T-helper 9 cell (primary cell): Measurements from ENCODE around the gene FBXO21.
"Not testable (repeated sequence)": the region's sequence is repeated elsewhere in the genome, so short reads cannot be mapped to it uniquely, and the experiment has no call there.

Experiments used
- DNase-seq: peaks from one replicate; pipeline ENCODE4 v3.0.0-alpha.2; 2020
- total RNA-seq, 2 donors: gene quantifications; one replicate each; lab custom pipeline; 2026; lab: John Stamatoyannopoulos, UW

Gene FBXO21, protein sequence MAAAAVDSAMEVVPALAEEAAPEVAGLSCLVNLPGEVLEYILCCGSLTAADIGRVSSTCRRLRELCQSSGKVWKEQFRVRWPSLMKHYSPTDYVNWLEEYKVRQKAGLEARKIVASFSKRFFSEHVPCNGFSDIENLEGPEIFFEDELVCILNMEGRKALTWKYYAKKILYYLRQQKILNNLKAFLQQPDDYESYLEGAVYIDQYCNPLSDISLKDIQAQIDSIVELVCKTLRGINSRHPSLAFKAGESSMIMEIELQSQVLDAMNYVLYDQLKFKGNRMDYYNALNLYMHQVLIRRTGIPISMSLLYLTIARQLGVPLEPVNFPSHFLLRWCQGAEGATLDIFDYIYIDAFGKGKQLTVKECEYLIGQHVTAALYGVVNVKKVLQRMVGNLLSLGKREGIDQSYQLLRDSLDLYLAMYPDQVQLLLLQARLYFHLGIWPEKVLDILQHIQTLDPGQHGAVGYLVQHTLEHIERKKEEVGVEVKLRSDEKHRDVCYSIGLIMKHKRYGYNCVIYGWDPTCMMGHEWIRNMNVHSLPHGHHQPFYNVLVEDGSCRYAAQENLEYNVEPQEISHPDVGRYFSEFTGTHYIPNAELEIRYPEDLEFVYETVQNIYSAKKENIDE
- total RNA-seq: 73.4 to 99.4 reads per million in 2 donors

GRCh38 chr12:117190210-117190781, at the start of gene FBXO21:
Gene FBXO21 (minus strand): TSS chr12:117190470. CDS start chr12:117190456, 14 bp downstream.
- peak; percentile 92 for DNase-seq

DNA sequence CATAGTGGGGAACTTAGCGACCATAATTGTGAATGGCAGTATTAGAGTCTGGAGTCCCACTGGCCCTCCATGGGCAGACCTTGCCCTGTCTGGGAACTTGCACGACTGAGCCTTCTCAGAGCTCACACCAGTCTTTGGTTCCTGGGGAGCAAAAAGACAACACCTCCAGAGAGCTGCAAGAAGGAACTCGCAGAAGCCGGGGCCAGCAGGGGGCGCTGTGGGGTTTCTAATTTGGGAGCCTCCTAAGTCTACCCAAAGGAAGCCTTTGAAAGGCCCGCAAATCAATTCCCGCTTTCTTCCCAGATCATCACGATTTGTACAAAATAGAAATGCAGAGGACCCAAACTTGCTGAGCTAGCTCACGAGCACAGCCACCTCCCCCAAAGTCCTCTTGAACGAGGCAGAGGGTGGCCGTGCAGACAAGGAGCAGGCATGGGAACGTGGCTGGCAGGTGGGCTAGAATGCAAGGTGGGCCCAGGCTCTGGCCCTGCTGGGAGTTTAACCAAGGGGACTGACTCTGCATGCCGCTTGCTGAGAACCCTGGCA, 46.3 kb upstream of the FBXO21 start:
- peak; percentile 71 for DNase-seq

DNA sequence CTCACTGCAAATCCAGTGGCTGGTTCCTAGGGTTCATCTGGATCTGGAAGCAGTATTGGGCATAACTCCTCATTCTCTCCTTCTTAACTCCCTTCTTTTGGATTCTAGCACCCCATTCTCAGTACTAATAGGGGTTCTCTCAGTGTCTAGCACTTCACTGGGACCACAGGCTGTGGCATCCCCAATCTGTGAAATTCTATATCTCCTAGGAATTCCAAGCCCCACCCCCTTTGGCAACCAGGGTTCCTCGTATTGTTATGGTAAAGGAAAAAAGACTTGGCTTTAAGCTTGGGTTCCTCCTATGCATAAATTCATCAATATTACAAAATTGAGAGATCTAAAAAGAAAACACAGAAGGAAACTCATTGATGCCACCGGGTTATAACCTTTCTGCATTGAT, 45.0 kb upstream of the FBXO21 start:
- no peak for DNase-seq

DNA sequence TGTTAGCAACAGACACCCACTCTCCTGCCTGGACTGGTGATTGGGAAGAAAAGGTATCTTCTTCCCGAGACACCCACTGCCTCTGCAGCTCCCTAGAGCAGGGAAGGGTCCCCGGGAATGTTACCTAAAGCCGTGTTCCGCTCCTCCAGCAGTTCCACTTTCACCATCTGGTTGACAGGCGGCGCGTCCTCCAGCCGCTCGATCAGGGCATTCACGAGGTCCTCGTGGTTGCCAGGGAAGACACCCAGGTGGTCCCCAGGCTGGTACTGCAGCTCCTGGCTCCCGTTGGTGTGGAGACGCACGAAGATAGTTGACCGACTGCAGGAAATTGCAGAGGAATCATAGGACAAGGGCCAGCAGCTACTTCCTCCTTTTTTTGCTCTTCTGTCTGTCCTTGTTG, 44.2 kb upstream of the FBXO21 start:
- DNase-seq: no peak

DNA sequence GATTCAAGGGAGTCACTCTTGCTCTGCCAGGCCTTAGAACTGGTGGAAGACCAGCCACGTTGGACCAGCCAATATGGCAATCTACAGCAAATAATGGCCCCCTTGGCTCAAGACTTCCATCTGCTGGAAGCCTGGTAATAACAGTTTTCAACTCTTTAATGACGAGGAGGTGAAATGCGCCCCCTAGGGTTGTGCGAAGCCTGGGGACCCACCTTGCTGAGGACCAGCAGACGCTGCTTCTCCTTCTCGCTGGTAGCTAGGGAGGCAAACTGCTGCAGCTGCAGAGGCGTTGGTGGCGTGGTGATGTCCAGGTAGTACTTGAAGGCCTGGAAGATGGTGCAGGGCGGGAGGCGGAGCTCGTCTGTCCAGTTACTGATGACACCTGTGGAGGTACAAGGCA, 41.5 kb upstream of the FBXO21 start:
- no peak for DNase-seq

GRCh38 chr12:117228239-117228638, 38.0 kb upstream of the FBXO21 start:
- DNase-seq: no peak

DNA sequence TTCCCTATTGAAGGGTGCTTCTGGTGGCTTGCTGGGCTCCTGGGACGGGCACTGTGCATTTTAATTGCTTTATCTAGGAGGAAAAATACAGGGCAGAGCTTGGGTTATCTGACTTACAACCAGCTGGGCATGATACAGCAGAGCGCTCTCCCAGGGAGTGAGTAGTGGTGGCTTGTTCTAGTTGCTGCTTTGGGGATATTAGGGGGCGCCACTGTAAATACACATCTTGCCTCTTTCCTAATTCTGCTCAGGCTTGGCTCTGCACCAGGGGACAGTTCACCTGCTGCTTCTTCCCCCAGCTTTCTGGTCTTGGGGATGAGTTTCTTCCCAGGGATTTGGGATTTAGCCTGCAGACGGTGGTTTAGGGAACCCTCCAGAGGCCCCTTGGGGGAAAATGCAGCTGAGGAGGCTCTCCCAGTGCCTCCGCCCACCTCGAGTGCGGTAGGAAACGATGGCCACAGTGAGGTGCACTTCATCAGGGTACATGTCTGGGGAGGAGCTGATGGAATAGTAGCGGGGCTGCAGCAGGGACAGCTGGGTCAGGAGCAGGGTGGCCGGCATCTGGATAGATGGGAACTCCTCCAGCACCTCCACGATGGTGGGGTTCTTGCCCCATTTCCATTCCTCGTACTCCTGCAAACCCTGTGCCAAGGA, 36.9 kb upstream of the FBXO21 start:
- DNase-seq: no peak

DNA sequence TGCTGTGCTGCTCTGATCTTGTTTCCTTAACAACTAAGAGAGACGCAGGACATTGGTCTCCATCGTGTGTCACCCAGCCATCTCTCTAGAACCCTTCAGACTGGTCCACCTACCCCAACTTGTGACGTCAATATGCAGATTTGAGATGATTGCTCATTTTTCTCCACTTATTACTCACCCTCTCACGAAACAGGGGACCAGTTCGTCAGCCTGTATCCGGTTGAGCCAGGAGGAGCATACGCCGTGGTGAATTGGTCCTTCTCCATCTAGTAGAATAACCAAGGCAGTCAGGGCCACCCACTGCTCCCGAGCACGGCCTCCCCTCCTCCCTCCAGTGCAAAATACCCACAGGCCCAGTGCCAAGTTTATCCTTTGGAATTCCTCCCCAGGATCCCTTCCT, 36.2 kb upstream of the FBXO21 start:
- DNase-seq: no peak

- no peak for DNase-seq
Measured at GRCh38 chr12:117225179-117225578, 34.9 kb upstream of the FBXO21 start.

DNA sequence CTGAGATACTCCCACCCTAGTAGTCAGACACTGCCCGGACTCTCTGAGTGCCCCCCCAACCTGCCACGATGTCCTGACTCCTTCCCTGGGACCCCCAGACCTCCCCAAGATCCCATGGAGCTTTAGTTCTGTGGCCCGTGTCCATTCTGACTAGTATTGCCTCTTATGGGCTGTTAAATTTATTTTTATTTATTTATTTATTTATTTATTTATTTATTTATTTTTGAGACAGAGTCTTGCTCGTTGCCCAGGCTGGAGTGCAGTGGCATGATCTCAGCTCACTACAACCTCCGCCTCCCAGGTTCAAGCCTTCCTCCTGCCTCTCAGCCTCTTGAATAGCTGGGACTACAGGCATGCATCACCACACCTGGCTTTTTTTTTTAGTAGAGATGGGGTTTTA, 30.7 kb upstream of the FBXO21 start:
- not testable (repeated sequence) for DNase-seq

DNA sequence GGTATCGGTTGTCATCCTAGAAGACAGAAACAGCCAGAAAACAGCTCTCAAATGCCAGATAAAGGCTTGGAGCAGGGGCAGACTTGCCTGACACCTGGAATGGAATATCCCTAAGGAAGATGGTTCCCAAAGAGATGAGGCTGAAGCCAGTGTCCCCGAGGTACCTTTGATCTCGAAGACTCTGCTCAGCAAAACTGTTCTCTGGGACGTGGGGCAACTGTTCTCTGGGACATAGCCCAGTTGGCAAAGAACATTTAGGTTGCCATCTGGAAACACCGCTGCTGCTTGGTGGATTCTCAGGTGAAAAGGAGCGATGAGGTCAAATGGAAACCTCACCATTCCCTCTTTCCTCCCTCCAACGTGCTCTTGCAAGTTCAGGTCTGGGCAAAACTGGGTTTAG, 27.9 kb upstream of the FBXO21 start:
- DNase-seq: no peak

- no peak for DNase-seq
Measured at GRCh38 chr12:117216686-117217085, 26.4 kb upstream of the FBXO21 start.

GRCh38 chr12:117214797-117215196, 24.5 kb upstream of the FBXO21 start:
- no peak for DNase-seq

DNA sequence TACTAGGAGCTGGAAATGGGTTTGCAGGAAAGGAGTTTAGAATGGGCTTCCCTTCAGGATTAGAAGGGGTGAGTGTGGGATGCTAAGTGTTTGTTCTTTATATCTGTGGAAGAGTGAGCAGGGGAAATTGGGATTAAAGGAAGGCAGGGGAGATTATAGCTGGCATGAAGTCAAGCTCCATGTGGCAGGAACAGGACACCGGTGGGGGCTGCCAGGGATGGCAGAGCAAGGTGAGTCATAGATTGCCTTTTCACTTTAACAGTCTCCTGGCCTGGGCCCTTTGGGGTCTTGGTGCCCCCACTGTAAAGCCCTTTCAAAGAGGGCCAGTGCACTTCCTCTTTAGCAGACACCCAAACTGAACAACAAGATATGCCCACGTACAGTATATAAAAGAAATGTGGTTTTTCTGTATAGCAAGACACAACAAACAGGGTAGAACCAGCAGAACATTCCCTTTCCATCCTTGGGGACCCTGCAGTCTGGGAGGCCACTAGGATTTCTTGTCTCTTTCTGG, 23.1 kb upstream of the FBXO21 start:
- DNase-seq: no peak

DNA sequence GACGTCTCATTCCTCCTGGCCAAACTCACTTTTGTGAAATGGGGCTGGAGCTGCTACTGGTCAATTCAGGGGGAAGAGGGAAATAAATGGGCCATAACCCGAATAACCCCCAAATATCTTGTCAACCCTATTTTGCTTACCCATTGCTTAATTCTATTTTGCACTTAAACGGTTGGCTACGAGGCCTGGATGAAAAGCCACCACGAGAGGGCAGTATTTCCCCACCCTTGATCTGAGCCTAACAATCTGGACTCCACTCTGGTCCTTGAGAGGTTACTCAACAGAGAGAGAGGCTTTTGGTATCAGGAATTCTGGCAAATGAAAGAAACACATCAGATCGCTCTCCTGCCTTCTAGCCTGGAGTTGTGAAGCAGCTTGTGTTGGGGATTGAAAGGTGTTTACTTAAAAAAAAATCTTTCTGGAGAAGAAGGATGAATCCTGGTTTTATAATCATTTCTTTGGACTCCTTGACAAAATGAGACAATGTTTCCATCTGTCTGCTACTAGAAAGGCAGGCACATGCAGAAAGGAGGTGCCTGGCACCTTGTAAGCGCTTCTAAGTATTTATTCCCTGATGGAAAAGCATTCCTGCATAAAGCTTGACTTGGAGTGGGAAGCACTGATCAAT, 22.4 kb upstream of the FBXO21 start:
- DNase-seq: peak; percentile 52

GRCh38 chr12:117210266-117210918, 20.1 kb upstream of the FBXO21 start:
- no peak for DNase-seq

DNA sequence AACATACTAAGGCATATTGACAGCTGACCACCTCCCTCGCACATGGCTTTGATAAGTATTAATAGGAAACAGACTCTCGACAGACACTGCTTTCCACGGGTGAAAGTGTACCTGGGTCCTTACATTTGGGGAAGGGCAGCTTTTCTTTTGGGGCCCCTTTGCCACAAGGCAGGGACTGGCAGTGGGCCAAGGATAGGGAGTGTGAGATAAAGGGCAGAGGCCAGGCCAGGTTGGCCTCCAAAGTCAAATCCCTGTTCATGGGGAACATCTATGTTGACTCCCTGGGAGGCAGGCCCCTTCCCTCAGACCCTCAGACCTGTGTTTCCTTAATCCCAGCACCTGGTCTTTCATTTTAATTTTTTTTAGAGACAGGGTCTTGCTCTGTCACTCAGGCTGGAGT, 19.4 kb upstream of the FBXO21 start:
- no peak for DNase-seq

- DNase-seq: no peak
Measured at GRCh38 chr12:117208811-117209455, 18.7 kb upstream of the FBXO21 start.

DNA sequence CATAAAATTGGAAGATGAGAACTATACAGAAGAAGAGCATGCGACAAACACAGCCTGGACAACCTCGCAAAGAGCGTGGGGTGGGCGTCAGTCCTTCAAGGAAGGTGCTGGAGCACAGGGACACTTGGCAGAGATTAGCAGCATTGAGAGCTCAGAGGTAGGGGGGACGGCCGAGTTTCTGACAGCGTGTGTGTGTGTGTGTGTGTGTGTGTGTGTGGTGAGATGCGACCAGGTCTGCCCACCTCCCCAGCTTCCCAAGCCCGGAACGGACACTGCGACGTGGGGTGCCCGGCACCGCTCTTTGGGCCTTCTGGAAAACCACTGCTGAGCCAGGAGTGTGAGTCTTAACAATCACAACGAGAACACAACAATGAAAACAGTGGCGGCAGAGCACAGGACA, 17.9 kb upstream of the FBXO21 start:
- DNase-seq: no peak

GRCh38 chr12:117207675-117208074, 17.4 kb upstream of the FBXO21 start:
- DNase-seq: no peak

GRCh38 chr12:117202556-117202955, 12.3 kb upstream of the FBXO21 start:
- no peak for DNase-seq
